CD4-positive, alpha-beta T cell (primary cell): ENCODE measurements around the gene TAL2. TPM values are rescaled to one million over a fixed set of nuclear protein-coding genes. Genes with fewer than 3 reads are reported as not detected.

Experiments used
- ATAC-seq: fragments of 200-7000 bp; cut with Tn5 transposase; one replicate; pipeline ENCODE4 v1.10.0; 2022; ENCODE audit warnings: mild to moderate bottlenecking; ENCODE audit not compliant: poor library complexity
- CTCF ChIA-PET: fragments of 350-600 bp; sonication (Branson Sonifier 250); formaldehyde crosslinking; loops from one replicate; lab custom pipeline; 2021; ENCODE audit warnings: antibody characterized with exemption, inconsistent platforms; lab: Charles Lee
- POLR2A ChIA-PET: fragments of 350-600 bp; sonication (Branson Sonifier 250); formaldehyde crosslinking; loops from one replicate; lab custom pipeline; 2021; ENCODE audit warnings: antibody characterized with exemption, inconsistent platforms; lab: Charles Lee
- DNase-seq, 14 experiments: peaks; one replicate each; pipeline ENCODE4 v3.0.0-alpha.2; 2013 to 2020; ENCODE audit warnings: mixed read lengths in 2 of 14
- H3K27ac ChIP-seq, 2 donors: one replicate each; pipeline versions ENCODE4 v1.5.1 to v1.7.0; 2013; ENCODE audit warnings: low read length in 2 of 2, low read depth in 1 of 2, mild to moderate bottlenecking in 1 of 2
- H3K27me3 ChIP-seq, 2 experiments: 1 replicate in 1 of 2; 2 replicates in 1 of 2; pipeline versions ENCODE4 v1.6.1 to v1.7.0; 2013; ENCODE audit warnings: low read length in 2 of 2, control low read depth in 1 of 2, mild to moderate bottlenecking in 1 of 2, moderate library complexity in 1 of 2; ENCODE audit not compliant: insufficient read depth in 2 of 2, control insufficient read depth in 1 of 2
- H3K36me3 ChIP-seq: one replicate; pipeline ENCODE4 v1.6.1; 2013; ENCODE audit warnings: low read length, control low read depth; ENCODE audit not compliant: insufficient read depth
- H3K4me1 ChIP-seq: one replicate; pipeline ENCODE4 v1.6.1; 2013; ENCODE audit warnings: low read length, control low read depth; ENCODE audit not compliant: insufficient read depth
- H3K4me3 ChIP-seq: one replicate; pipeline ENCODE4 v1.5.1; 2013; ENCODE audit warnings: mild to moderate bottlenecking, low read length, moderate library complexity
- H3K9me3 ChIP-seq, 2 experiments: 1 replicate in 1 of 2; 2 replicates in 1 of 2; pipeline versions ENCODE4 v1.6.1 to v1.7.0; 2013; ENCODE audit warnings: low read length in 2 of 2, mild to moderate bottlenecking in 2 of 2, control low read depth in 1 of 2, moderate library complexity in 1 of 2; ENCODE audit not compliant: control insufficient read depth in 1 of 2, insufficient read depth in 1 of 2
- H3K27ac Mint-ChIP-seq: one replicate; pipeline ENCODE4 v1.8.0; 2020; ENCODE audit warnings: mixed read lengths
- H3K27me3 Mint-ChIP-seq: one replicate; pipeline ENCODE4 v1.8.0; 2021; ENCODE audit warnings: mixed read lengths
- H3K36me3 Mint-ChIP-seq: one replicate; pipeline ENCODE4 v1.8.0; 2021; ENCODE audit warnings: low read depth, mixed read lengths
- H3K4me1 Mint-ChIP-seq: one replicate; pipeline ENCODE4 v1.8.0; 2021; ENCODE audit warnings: low read depth, mixed read lengths
- H3K4me3 Mint-ChIP-seq: one replicate; pipeline ENCODE4 v1.8.0; 2020; ENCODE audit warnings: mild to moderate bottlenecking, mixed read lengths
- H3K9me3 Mint-ChIP-seq: one replicate; pipeline ENCODE4 v1.8.0; 2020; ENCODE audit warnings: mixed read lengths
- intact Hi-C, 2 experiments: fragments of 100-400 bp; cut with DNase I in 1 of 2; cut with micrococcal nuclease in 1 of 2; formaldehyde crosslinking; loops; one replicate each; pipeline versions ENCODE4 v1.15.1 to v1.9.0; 2023 to 2025; cut with DNase I, micrococcal nuclease
- total RNA-seq, 174 experiments: library from RNA in 2 of 174; stranded (reverse) in 2 of 174; gene quantifications; one replicate each; pipeline ENCODE4 v1.2.3 and lab custom pipeline; 2021 to 2026
- TF ChIP-seq, protein P1 (sequence below): fragments of 200-600 bp; IDR thresholded peaks from one replicate; pipeline ENCODE4 v1.8.0; 2022; ENCODE audit warnings: antibody characterized with exemption, mild to moderate bottlenecking

Gene TAL2
- total RNA-seq, 2 experiments from 2014 or later = not detected

DNA sequence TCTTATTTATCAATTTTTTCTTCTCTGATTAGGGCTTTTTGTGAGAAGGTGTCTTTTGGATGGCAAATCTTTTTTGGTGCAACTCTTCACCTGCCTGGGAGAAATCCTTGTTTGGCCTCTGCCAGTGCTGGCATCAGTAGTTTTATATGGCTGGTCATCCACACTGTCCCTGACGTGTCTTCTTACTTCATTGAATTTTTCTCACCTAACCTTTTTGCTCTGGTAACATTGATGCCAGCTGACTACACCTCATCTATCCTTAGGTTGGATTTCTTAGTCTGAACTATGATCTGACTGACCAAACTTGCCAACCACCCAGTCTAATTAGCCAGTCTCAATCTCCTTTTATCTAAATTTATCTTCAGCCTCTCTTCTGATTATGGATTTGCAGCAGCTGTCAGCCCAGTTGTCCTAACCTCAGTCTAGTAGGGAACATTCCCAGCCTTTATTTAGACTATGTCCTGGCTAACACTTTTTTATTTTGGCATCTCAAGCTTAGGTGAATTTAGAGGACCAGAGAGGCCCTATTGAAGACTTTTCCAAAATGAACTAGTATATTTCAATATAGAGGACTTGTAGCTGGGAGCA lies 21.5 kb downstream of the TAL2 start:
- ChIA-PET CTCF (no interaction called here), POLR2A (no interaction called here)
- Histone ChIP-seq H3K9me3 (no peaks in the 10 kb centered on the region), H3K27ac (no peak overlapping the region), H3K4me1 (no peaks in the 10 kb centered on the region), H3K36me3 (no peaks in the 10 kb centered on the region), H3K4me3 (no peak overlapping the region), H3K27me3 (peaks cover 2 to 6% of the 10 kb centered on the region in 2 experiments)
- H3K27ac Mint-ChIP-seq = no peak overlapping the region
- TF ChIP-seq, protein P1, sequence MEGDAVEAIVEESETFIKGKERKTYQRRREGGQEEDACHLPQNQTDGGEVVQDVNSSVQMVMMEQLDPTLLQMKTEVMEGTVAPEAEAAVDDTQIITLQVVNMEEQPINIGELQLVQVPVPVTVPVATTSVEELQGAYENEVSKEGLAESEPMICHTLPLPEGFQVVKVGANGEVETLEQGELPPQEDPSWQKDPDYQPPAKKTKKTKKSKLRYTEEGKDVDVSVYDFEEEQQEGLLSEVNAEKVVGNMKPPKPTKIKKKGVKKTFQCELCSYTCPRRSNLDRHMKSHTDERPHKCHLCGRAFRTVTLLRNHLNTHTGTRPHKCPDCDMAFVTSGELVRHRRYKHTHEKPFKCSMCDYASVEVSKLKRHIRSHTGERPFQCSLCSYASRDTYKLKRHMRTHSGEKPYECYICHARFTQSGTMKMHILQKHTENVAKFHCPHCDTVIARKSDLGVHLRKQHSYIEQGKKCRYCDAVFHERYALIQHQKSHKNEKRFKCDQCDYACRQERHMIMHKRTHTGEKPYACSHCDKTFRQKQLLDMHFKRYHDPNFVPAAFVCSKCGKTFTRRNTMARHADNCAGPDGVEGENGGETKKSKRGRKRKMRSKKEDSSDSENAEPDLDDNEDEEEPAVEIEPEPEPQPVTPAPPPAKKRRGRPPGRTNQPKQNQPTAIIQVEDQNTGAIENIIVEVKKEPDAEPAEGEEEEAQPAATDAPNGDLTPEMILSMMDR = no peak
- H3K9me3 Mint-ChIP-seq = no peaks in the 10 kb centered on the region
- H3K36me3 Mint-ChIP-seq = no peaks in the 10 kb centered on the region
- DNase-seq = no peak
- H3K27me3 Mint-ChIP-seq = peaks cover 14% of the 10 kb centered on the region
- intact Hi-C loops = no loop called here
- no peaks in the 10 kb centered on the region for H3K4me1 Mint-ChIP-seq
- H3K4me3 Mint-ChIP-seq = no peak overlapping the region
- ATAC-seq = no peak

DNA sequence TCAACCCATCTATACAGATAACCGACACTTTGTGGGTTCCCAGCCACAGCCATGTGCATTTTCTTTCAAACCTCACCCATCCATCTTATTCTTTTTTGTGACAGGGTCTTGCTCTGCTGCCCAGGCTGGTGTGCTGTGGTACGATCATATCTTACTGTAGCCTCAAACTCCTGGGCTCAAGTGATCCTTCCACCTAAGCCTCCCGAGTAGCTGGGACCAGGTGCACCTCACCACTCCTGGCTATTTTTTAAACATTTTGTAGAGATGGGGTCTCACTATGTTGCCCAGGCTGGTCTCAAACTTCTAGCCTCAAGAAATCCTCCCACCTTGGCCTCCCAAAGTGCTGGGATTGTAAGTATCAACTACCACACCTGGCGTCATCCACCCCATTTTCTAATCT lies 24.7 kb downstream of the TAL2 start:
- Mint-ChIP-seq H3K27me3 (peaks cover 34% of the 10 kb centered on the region), H3K9me3 (no peaks in the 10 kb centered on the region), H3K27ac (no peak overlapping the region), H3K4me3 (no peak overlapping the region), H3K4me1 (no peaks in the 10 kb centered on the region), H3K36me3 (no peaks in the 10 kb centered on the region)
- ChIA-PET CTCF (no interaction called here), POLR2A (no interaction called here)
- Histone ChIP-seq H3K36me3 (no peaks in the 10 kb centered on the region), H3K9me3 (no peaks in the 10 kb centered on the region), H3K4me3 (no peak overlapping the region), H3K27me3 (peaks cover 11 to 19% of the 10 kb centered on the region in 2 experiments), H3K4me1 (no peaks in the 10 kb centered on the region), H3K27ac (no peak overlapping the region)
- DNase-seq (no peak), ATAC-seq (no peak)
- intact Hi-C loops = no loop called here
- TF ChIP-seq, protein P1 = no peak

DNA sequence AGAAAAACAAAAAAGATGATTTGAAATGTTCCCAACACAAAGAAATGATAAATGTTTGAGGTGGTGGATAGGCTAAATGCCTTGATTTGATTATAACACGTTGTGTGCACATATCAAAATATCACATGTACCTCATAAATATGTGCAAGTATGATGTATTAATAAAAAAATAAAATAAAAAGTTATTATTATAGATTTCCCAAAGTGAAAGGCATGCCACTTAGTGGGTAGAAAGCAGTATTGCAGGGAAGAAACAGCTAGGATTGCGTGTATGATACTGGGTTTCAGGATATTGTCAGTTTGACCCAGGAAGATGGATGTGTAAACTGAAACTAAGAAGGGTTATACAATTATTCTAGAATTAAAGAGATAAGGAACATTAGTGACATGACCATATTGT lies 28.5 kb downstream of the TAL2 start:
- ATAC-seq (no peak), DNase-seq (no peak)
- TF ChIP-seq, protein P1 = no peak
- peaks cover 9% of the 10 kb centered on the region for H3K36me3 Mint-ChIP-seq
- intact Hi-C loops = loop anchor here (5.0 to 10.0 kb wide), 4 partner anchors 243 to 1596 kb away; partner anchors contain the start of genes NIPSNAP3A (in 2 of the 2), FSD1L (in 1 of the 2), SLC44A1 (in 1 of the 2) and SMC2 (in 1 of the 2)
- Histone ChIP-seq H3K4me1 (peaks cover 7% of the 10 kb centered on the region), H3K27me3 (peaks cover 11 to 30% of the 10 kb centered on the region in 2 experiments), H3K36me3 (no peaks in the 10 kb centered on the region), H3K4me3 (no peak overlapping the region), H3K27ac (no peak overlapping the region), H3K9me3 (no peaks in the 10 kb centered on the region)
- ChIA-PET POLR2A (no interaction called here), CTCF (no interaction called here)
- H3K4me3 Mint-ChIP-seq = peak overlapping the region; percentile 32
- peaks cover 45% of the 10 kb centered on the region for H3K27me3 Mint-ChIP-seq
- H3K4me1 Mint-ChIP-seq = peaks cover 19% of the 10 kb centered on the region
- H3K9me3 Mint-ChIP-seq = no peaks in the 10 kb centered on the region
- H3K27ac Mint-ChIP-seq = no peak overlapping the region
